Cardiac septum (tissue), 1 donor: ENCODE results near the gene MYO15B. TPM values are rescaled to one million over a fixed set of nuclear protein-coding genes. Genes with fewer than 3 reads are reported as not detected.
"Not testable (repeated sequence)": the region's sequence is repeated elsewhere in the genome, so short reads cannot be mapped to it uniquely, and the experiment has no call there.

Experiments
- DNase-seq: peaks from one replicate; pipeline ENCODE4 v3.0.0-alpha.2; 2020; ENCODE audit warnings: low spot score
- intact Hi-C: fragments of 100-400 bp; cut with DNase I; formaldehyde crosslinking; loops from one replicate; pipeline ENCODE4 v1.14.0; 2022
- total RNA-seq: library from RNA; stranded (reverse); fragmentation: NEBNext Ultra II Directional; extraction: Animal tissue kit (Norgen Biotek cat#: 25700); gene quantifications from one replicate; pipeline ENCODE4 v1.2.1, GENCODE V29; 2021
- donor health status: DM: no; HTN: no; CAD: no.

The MYO15B gene
- total RNA-seq, 1 donor from 2014 or later, result 62.8 TPM

GRCh38 chr17:75573994-75574393 lies 13.6 kb upstream of the MYO15B start:
- intact Hi-C loops, result no loop called here

GRCh38 chr17:75574404-75575036 lies 13.1 kb upstream of the MYO15B start:
- no peak for DNase-seq
- intact Hi-C loops, result no loop called here

More at GRCh38 chr17:75573994-75574393, 13.6 kb upstream of the MYO15B start:
- no peak for DNase-seq

GRCh38 chr17:75575197-75575596 lies 12.4 kb upstream of the MYO15B start:
- DNase-seq, result no peak
- intact Hi-C loops, result no loop called here

- no peak for DNase-seq
Observed at GRCh38 chr17:75575728-75576127, 11.9 kb upstream of the MYO15B start.

GRCh38 chr17:75576661-75577060 lies 10.9 kb upstream of the MYO15B start:
- DNase-seq, result no peak
- intact Hi-C loops, result no loop called here

More at GRCh38 chr17:75575728-75576127, 11.9 kb upstream of the MYO15B start:
- intact Hi-C loops, result no loop called here

GRCh38 chr17:75581121-75581725 lies 6.4 kb upstream of the MYO15B start:
- intact Hi-C loops, DNase-seq: not testable (repeated sequence)

- intact Hi-C loops, DNase-seq: not testable (repeated sequence)
Observed at GRCh38 chr17:75583197-75583596, 4.4 kb upstream of the MYO15B start.

- intact Hi-C loops, result loop anchor here (5.0 kb wide), 1 partner anchor 68 kb away; the partner anchor contains the start of genes CASKIN2 and TSEN54
- no peak for DNase-seq
Observed at GRCh38 chr17:75584849-75585175, 2.8 kb upstream of the MYO15B start.

GRCh38 chr17:75588596-75589011 lies 1.0 kb downstream of the MYO15B start:
- DNase-seq, result no peak
- intact Hi-C loops, result loop anchor here (1.0 to 5.0 kb wide), 2 partner anchors 71 to 162 kb away; partner anchors contain the start of genes CASKIN2 and TSEN54

GRCh38 chr17:75589012-75589918 lies 1.7 kb downstream of the MYO15B start:
- intact Hi-C loops, result loop anchor here (5.0 kb wide), 1 partner anchor 72 kb away; the partner anchor contains the start of genes CASKIN2 and TSEN54
- peak; percentile 99 for DNase-seq

- intact Hi-C loops, result loop anchor here (5.0 kb wide), 1 partner anchor 73 kb away; the partner anchor contains the start of genes CASKIN2 and TSEN54
- no peak for DNase-seq
Observed at GRCh38 chr17:75589919-75590303, 2.3 kb downstream of the MYO15B start.

GRCh38 chr17:75590314-75590761 lies 2.7 kb downstream of the MYO15B start:
- intact Hi-C loops, result no loop called here
- no peak for DNase-seq

GRCh38 chr17:75590849-75591721 lies 3.5 kb downstream of the MYO15B start:
- no peak for DNase-seq
- intact Hi-C loops, result no loop called here

GRCh38 chr17:75591722-75592302 lies 4.2 kb downstream of the MYO15B start:
- intact Hi-C loops, result no loop called here

GRCh38 chr17:75592348-75593020 lies 4.9 kb downstream of the MYO15B start:
- intact Hi-C loops, result no loop called here

More at GRCh38 chr17:75591722-75592302, 4.2 kb downstream of the MYO15B start:
- no peak for DNase-seq

GRCh38 chr17:75593430-75593829 lies 5.8 kb downstream of the MYO15B start:
- DNase-seq, intact Hi-C loops: not testable (repeated sequence)

More at GRCh38 chr17:75592348-75593020, 4.9 kb downstream of the MYO15B start:
- DNase-seq, result no peak

GRCh38 chr17:75594499-75595283 lies 7.1 kb downstream of the MYO15B start:
- DNase-seq, result no peak
- intact Hi-C loops, result no loop called here
